Activated T-helper 1 cell treated with anti-CD3 and anti-CD28 coated beads, Interleukin-12 subunit alpha, Interleukin-12 subunit beta, Interleukin-2, Interleukin-4 antibody, amounts not matched to agents 30 ng/mL and 10 ng/mL and 1 ng/mL, durations not matched to agents 14 hours and 24 hours and 36 hours (primary cell): ENCODE results near the gene SUOX. TPM values are rescaled to one million over a fixed set of nuclear protein-coding genes. Genes with fewer than 3 reads are reported as not detected.
"Not testable (repeated sequence)": the region's sequence is repeated elsewhere in the genome, so short reads cannot be mapped to it uniquely, and the experiment has no call there.

Experiments used
- DNase-seq: peaks from one replicate; pipeline ENCODE4 v3.0.0; 2021; ENCODE audit warnings: low spot score
- H3K27ac Mint-ChIP-seq: one replicate; pipeline ENCODE4 v1.8.0; 2021; ENCODE audit warnings: mild to moderate bottlenecking, mixed read lengths
- H3K27me3 Mint-ChIP-seq: one replicate; pipeline ENCODE4 v1.8.0; 2022; ENCODE audit warnings: mild to moderate bottlenecking, moderate library complexity, mixed read lengths; ENCODE audit not compliant: insufficient read depth
- H3K36me3 Mint-ChIP-seq: one replicate; pipeline ENCODE4 v1.8.0; 2021; ENCODE audit warnings: low read depth, mixed read lengths
- H3K4me1 Mint-ChIP-seq: one replicate; pipeline ENCODE4 v1.8.0; 2021; ENCODE audit warnings: low read depth, mixed read lengths
- H3K4me3 Mint-ChIP-seq: one replicate; pipeline ENCODE4 v1.8.0; 2021; ENCODE audit warnings: mild to moderate bottlenecking, moderate library complexity, mixed read lengths
- H3K9me3 Mint-ChIP-seq: one replicate; pipeline ENCODE4 v1.8.0; 2021; ENCODE audit warnings: mixed read lengths
- intact Hi-C: fragments of 100-400 bp; cut with micrococcal nuclease; formaldehyde crosslinking; loops from one replicate; pipeline ENCODE4 v1.15.1; 2024
- total RNA-seq: library from RNA; stranded (reverse); gene quantifications from 2 replicates; pipeline ENCODE4 v1.2.3, GENCODE V29; 2022

Gene SUOX
- total RNA-seq, 1 donor from 2014 or later = 12.0 TPM

DNA sequence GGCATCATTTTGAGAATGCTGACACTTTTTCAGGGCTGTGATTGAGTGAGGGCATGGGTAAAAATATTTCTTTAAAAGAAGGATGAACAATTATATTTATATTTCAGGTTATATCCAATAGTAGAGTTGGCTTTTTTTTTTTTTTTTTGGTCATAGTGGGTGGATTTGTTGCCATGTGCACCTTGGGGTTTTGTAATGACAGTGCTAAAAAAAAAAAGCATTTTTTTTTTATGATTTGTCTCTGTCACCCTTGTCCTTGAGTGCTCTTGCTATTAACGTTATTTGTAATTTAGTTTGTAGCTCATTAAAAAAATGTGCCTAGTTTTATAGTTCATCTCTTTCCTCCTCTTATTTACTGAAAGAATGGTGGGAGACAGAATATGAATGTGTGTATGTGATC is 24.6 kb upstream of the SUOX start:
- Mint-ChIP-seq H3K36me3 (peaks cover 24% of the 10 kb centered on the region), H3K27ac (no peak overlapping the region), H3K27me3 (no peaks in the 10 kb centered on the region), H3K4me3 (peak overlapping the region; percentile 15), H3K4me1 (peaks cover 32% of the 10 kb centered on the region), H3K9me3 (no peaks in the 10 kb centered on the region)
- intact Hi-C loops = loop anchor here (2.0 to 5.0 kb wide), 3 partner anchors 48 to 1025 kb away; partner anchors contain the start of genes IKZF4, NABP2 and RNF41
- DNase-seq = no peak

GRCh38 chr12:55972911-55973598 is 24.0 kb upstream of the SUOX start:
- H3K27ac Mint-ChIP-seq = no peak overlapping the region

GRCh38 chr12:55973599-55974307 is 23.3 kb upstream of the SUOX start, which contains the start of gene RAB5B:
TSS of gene RAB5B (plus strand) at chr12:55974078. CDS start at chr12:55986961, 12,883 bp downstream.
- Mint-ChIP-seq H3K27ac (no peak within 1 kb of the TSS), H3K4me1 (peaks cover 20% of the 10 kb centered on the region), H3K9me3 (no peaks in the 10 kb centered on the region), H3K36me3 (peaks cover 19% of the 10 kb centered on the region), H3K4me3 (no peak within 1 kb of the TSS), H3K27me3 (no peaks in the 10 kb centered on the region)
- DNase-seq = peak; percentile 98
- intact Hi-C loops = loop anchor here (1.0 to 5.0 kb wide), 15 partner anchors 7 to 1024 kb away; partner anchors contain the start of genes BLOC1S1, CDK2, DNAJC14 and ESYT1

More at GRCh38 chr12:55972911-55973598, 24.0 kb upstream of the SUOX start:
- H3K36me3 Mint-ChIP-seq = peaks cover 20% of the 10 kb centered on the region
- peak; percentile 15 for DNase-seq
- intact Hi-C loops = loop anchor here (1.0 to 5.0 kb wide), 13 partner anchors 23 to 1024 kb away; partner anchors contain the start of genes BLOC1S1, DNAJC14, ESYT1 and IKZF4
- H3K9me3 Mint-ChIP-seq = no peaks in the 10 kb centered on the region
- H3K4me1 Mint-ChIP-seq = peaks cover 26% of the 10 kb centered on the region
- no peak overlapping the region for H3K4me3 Mint-ChIP-seq
- H3K27me3 Mint-ChIP-seq = no peaks in the 10 kb centered on the region

- Mint-ChIP-seq H3K4me3 (no peak overlapping the region), H3K27me3 (no peaks in the 10 kb centered on the region), H3K27ac (no peak overlapping the region), H3K36me3 (peaks cover 18% of the 10 kb centered on the region), H3K4me1 (peaks cover 25% of the 10 kb centered on the region), H3K9me3 (no peaks in the 10 kb centered on the region)
- intact Hi-C loops = loop anchor here (1.0 to 5.0 kb wide), 4 partner anchors 8 to 1023 kb away; partner anchors contain the start of genes CDK2, NABP2, PMEL and RNF41
- peak; percentile 51 for DNase-seq
Observed at GRCh38 chr12:55974308-55974730, 22.8 kb upstream of the SUOX start.

DNA sequence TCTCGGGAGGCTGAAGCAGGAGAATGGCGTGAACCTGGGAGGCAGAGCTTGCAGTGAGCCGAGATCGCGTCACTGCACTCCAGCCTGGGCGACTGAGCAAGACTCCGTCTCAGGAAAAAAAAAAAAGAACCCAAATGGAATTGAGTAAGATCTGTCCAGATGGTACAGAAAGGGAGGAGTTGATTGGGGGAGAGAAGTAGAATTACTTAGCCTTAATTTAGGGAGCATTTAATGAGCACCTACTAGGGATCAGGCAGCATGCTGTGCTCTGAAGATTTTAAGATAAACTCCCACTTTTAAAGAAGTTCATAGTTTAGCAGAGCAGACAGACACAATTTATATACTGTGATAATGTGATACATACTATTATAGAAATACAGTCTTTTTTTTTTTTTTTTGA is 18.7 kb upstream of the SUOX start:
- intact Hi-C loops = no loop called here
- Mint-ChIP-seq H3K4me3 (no peak overlapping the region), H3K4me1 (peaks cover 18% of the 10 kb centered on the region), H3K9me3 (no peaks in the 10 kb centered on the region), H3K36me3 (peaks cover 32% of the 10 kb centered on the region), H3K27me3 (no peaks in the 10 kb centered on the region), H3K27ac (no peak overlapping the region)
- no peak for DNase-seq

GRCh38 chr12:55979069-55979468 is 18.0 kb upstream of the SUOX start:
- peaks cover 18% of the 10 kb centered on the region for H3K4me1 Mint-ChIP-seq
- intact Hi-C loops = no loop called here

DNA sequence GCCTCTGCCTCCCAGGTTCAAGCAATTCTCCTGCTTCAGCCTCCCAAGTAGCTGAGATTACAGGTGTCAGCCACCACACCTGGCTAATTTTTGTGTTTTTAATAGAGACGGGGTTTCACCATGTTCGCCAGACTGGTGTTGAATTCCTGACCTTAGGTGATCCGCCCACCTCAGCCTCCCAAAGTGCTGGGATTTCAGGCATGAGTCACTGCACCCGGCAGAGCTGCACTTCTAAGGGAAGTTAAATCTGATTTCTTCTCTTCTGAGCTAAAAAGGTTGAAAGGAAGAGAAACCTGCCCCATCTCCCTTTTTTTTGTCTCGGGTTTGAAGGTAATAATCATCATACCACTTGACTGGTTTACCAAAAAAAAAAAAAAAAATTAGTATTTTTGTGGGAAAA is 15.2 kb upstream of the SUOX start:
- DNase-seq, H3K4me3 Mint-ChIP-seq, H3K27ac Mint-ChIP-seq, H3K9me3 Mint-ChIP-seq, H3K27me3 Mint-ChIP-seq, intact Hi-C loops: not testable (repeated sequence)
- H3K4me1 Mint-ChIP-seq = peaks cover 12% of the 10 kb centered on the region
- peaks cover 32% of the 10 kb centered on the region for H3K36me3 Mint-ChIP-seq

More at GRCh38 chr12:55979069-55979468, 18.0 kb upstream of the SUOX start:
- no peaks in the 10 kb centered on the region for H3K9me3 Mint-ChIP-seq
- H3K4me3 Mint-ChIP-seq = no peak overlapping the region
- H3K27me3 Mint-ChIP-seq = no peaks in the 10 kb centered on the region
- no peak for DNase-seq
- H3K36me3 Mint-ChIP-seq = peaks cover 32% of the 10 kb centered on the region
- H3K27ac Mint-ChIP-seq = no peak overlapping the region

GRCh38 chr12:55982319-55982936 is 14.6 kb upstream of the SUOX start:
- no peaks in the 10 kb centered on the region for H3K27me3 Mint-ChIP-seq
- no peak overlapping the region for H3K27ac Mint-ChIP-seq
- DNase-seq = no peak
- no peaks in the 10 kb centered on the region for H3K9me3 Mint-ChIP-seq
- H3K4me1 Mint-ChIP-seq = peaks cover 6% of the 10 kb centered on the region
- H3K36me3 Mint-ChIP-seq = peaks cover 33% of the 10 kb centered on the region
- intact Hi-C loops = no loop called here
- no peak overlapping the region for H3K4me3 Mint-ChIP-seq

DNA sequence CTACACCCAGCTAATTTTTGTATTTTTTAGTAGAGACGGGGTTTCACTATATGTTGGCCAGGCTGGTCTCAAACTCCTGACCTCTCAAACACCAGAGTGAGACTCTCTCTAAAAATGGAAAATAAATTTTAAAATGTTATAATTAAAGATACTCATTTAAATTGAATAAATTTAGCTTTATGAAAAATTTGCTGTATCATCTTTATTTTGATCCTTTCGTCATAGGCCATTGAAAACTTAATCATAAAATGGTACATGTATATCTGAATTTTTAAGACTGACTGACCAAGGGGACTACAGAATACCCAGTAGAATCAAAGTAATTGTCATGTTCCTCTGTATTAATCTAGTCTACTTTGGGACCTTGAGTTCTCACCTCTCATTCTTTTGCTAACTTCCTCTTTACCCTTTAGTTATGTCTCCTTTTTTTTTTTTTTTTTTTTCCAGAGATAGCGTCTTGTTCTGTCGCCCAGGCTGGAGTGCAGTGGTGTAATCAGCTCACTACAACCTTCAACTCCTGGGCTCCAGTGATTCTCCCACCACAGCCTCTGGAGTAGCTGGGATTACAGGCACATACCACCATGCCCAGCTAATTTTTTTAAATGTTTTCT is 13.7 kb upstream of the SUOX start:
- Mint-ChIP-seq H3K4me1 (peaks cover 5% of the 10 kb centered on the region), H3K9me3 (no peaks in the 10 kb centered on the region), H3K27me3 (no peaks in the 10 kb centered on the region), H3K36me3 (peaks cover 32% of the 10 kb centered on the region), H3K4me3 (no peak overlapping the region), H3K27ac (no peak overlapping the region)
- DNase-seq = no peak
- intact Hi-C loops = no loop called here

GRCh38 chr12:55984861-55985260 is 12.2 kb upstream of the SUOX start:
- H3K4me3 Mint-ChIP-seq = no peak overlapping the region
- H3K9me3 Mint-ChIP-seq = no peaks in the 10 kb centered on the region
- no peak overlapping the region for H3K27ac Mint-ChIP-seq
- H3K36me3 Mint-ChIP-seq = peaks cover 32% of the 10 kb centered on the region
- no peaks in the 10 kb centered on the region for H3K27me3 Mint-ChIP-seq
- H3K4me1 Mint-ChIP-seq = no peaks in the 10 kb centered on the region
- intact Hi-C loops = no loop called here
- DNase-seq = no peak

DNA sequence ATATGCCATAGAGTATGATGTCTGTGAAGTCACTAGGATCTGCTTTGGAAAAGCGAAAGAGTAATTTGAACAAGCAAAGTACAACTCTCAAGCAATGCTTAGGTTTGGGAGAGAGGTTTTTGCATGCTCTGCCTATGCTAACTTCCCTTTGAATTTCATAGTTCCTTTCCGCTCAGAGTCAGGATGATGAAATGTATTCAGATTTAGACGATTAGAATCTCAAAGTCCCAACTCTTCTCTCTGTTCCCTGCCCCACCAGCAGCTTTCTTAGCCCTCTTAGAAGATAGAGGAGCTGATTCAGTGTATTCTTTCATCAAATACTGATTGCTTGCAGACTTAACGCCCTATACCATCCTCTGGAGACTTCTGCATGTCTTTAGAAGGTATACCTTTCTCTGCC is 11.7 kb upstream of the SUOX start:
- Mint-ChIP-seq H3K36me3 (peaks cover 33% of the 10 kb centered on the region), H3K4me1 (no peaks in the 10 kb centered on the region), H3K9me3 (no peaks in the 10 kb centered on the region), H3K4me3 (no peak overlapping the region), H3K27me3 (no peaks in the 10 kb centered on the region), H3K27ac (no peak overlapping the region)
- intact Hi-C loops = no loop called here
- DNase-seq = no peak

GRCh38 chr12:55985976-55986375 is 11.1 kb upstream of the SUOX start:
- intact Hi-C loops, DNase-seq, H3K27ac Mint-ChIP-seq, H3K27me3 Mint-ChIP-seq, H3K4me1 Mint-ChIP-seq, H3K9me3 Mint-ChIP-seq, H3K4me3 Mint-ChIP-seq: not testable (repeated sequence)
- peaks cover 34% of the 10 kb centered on the region for H3K36me3 Mint-ChIP-seq
